ENCODE data around the gene SEC23B.

DNA sequence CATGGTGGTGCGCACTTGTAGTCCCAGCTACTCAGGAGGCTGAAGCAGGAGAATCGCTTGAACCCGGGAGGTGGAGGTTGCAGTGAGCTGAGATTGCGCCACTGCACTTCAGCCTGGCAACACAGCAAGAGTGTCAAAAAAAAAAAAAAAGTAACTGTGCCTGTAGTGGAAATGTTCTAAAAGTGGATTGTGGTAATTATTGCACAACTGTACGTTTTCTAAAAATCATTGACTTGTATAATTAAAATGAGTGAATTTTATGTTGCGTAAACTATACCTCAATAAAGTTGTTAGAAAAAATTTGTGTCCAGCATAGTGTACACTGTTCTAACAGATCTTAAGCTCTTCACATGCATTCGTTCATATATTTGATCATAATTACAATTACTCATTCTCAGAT is 5.5 kb downstream of the SEC23B start:
- TF ChIP-seq POLR2AphosphoS5 (IDR thresholded peaks at IDR 0.05), result no peak
- TF ChIP-seq, protein P1, sequence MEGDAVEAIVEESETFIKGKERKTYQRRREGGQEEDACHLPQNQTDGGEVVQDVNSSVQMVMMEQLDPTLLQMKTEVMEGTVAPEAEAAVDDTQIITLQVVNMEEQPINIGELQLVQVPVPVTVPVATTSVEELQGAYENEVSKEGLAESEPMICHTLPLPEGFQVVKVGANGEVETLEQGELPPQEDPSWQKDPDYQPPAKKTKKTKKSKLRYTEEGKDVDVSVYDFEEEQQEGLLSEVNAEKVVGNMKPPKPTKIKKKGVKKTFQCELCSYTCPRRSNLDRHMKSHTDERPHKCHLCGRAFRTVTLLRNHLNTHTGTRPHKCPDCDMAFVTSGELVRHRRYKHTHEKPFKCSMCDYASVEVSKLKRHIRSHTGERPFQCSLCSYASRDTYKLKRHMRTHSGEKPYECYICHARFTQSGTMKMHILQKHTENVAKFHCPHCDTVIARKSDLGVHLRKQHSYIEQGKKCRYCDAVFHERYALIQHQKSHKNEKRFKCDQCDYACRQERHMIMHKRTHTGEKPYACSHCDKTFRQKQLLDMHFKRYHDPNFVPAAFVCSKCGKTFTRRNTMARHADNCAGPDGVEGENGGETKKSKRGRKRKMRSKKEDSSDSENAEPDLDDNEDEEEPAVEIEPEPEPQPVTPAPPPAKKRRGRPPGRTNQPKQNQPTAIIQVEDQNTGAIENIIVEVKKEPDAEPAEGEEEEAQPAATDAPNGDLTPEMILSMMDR (IDR thresholded peaks at IDR 0.05 in 8 of 11, conservative IDR thresholded peaks at IDR 0.05 in 3 of 11), result no peak
